ENCODE data around the gene GRM1.

DNA sequence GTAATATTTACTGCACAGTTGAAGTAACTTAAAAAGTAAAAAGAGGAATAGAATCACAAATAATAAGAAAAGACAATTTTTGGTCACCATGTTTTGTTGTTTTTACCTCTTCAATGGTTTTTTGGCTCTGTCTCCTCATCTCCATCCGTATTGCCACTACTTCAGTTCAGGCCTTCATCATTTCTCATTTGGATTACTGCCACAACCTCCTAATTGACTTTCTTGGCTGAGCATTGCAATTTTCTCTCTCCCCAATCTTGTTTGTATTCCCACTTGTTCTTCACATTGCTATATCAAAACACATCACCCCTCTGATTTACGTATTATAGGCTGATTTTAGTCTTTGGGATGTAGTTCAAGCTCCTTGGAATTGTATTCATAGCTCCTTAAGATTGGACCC lies 161.7 kb downstream of the GRM1 start:
- TF ChIP-seq EZH2 (IDR thresholded peaks at IDR 0.05; ENCODE audit: low read length, missing control alignments) (no peak), CTCF (conservative IDR thresholded peaks at IDR 0.05 in 1 of 2, IDR thresholded peaks at IDR 0.05 in 1 of 2; ENCODE audit: low read depth in 1 of 2, low read length in 2 of 2) (no peak)
